Activated T-cell treated with anti-CD3 and anti-CD28 coated beads, Interleukin-2, amount 50 U/mL, for 72 hours (primary cell): ENCODE data around the gene FHOD3. TPM values are rescaled to one million over a fixed set of nuclear protein-coding genes. Genes with fewer than 3 reads are reported as not detected.

Experiments used
- ATAC-seq, 2 donors: fragments of 150-1000 bp; cut with Tn5 transposase; replicated peaks in 1 of 2; 2 replicates each; pipeline ENCODE4 v1.10.0; 2021; ENCODE audit warnings: moderate library complexity in 2 of 2, mild to moderate bottlenecking in 1 of 2
- DNase-seq, 2 donors: peaks; one replicate each; pipeline ENCODE4 v3.0.0; 2021 to 2022; ENCODE audit warnings: mixed read lengths in 1 of 2
- H3K27ac Mint-ChIP-seq: one replicate; pipeline ENCODE4 v1.8.0; 2022; ENCODE audit warnings: mild to moderate bottlenecking, moderate library complexity, mixed read lengths
- H3K27me3 Mint-ChIP-seq: one replicate; pipeline ENCODE4 v1.8.0; 2022; ENCODE audit warnings: low read depth, mixed read lengths
- H3K36me3 Mint-ChIP-seq, 2 donors: one replicate each; pipeline ENCODE4 v1.8.0; 2022; ENCODE audit warnings: mixed read lengths in 2 of 2, mild to moderate bottlenecking in 1 of 2; ENCODE audit not compliant: insufficient read depth in 2 of 2
- H3K4me1 Mint-ChIP-seq: one replicate; pipeline ENCODE4 v1.8.0; 2022; ENCODE audit warnings: low read depth, mixed read lengths
- H3K4me3 Mint-ChIP-seq, 2 donors: one replicate each; pipeline ENCODE4 v1.8.0; 2022; ENCODE audit warnings: mild to moderate bottlenecking in 2 of 2, mixed read lengths in 2 of 2, moderate library complexity in 2 of 2
- H3K9me3 Mint-ChIP-seq, 2 donors: one replicate each; pipeline ENCODE4 v1.8.0; 2022; ENCODE audit warnings: mixed read lengths in 2 of 2
- total RNA-seq, 2 donors: library from RNA; stranded (reverse); gene quantifications; one replicate each; pipeline ENCODE4 v1.2.3, GENCODE V29; 2022

Gene FHOD3
- total RNA-seq, 2 donors from 2014 or later: 0.28 TPM; not detected in 1

GRCh38 chr18:36300211-36300610, 2.7 kb downstream of the FHOD3 start:
- Mint-ChIP-seq H3K4me1 (no peaks in the 10 kb centered on the region), H3K27me3 (peaks cover 57% of the 10 kb centered on the region), H3K36me3 (no peaks in the 10 kb centered on the region), H3K27ac (no peak overlapping the region), H3K9me3 (no peaks in the 10 kb centered on the region), H3K4me3 (no peak overlapping the region)
- ATAC-seq (no peak), DNase-seq (no peak)

GRCh38 chr18:36301884-36302283, 4.4 kb downstream of the FHOD3 start:
- DNase-seq (no peak), ATAC-seq (no peak)
- Mint-ChIP-seq H3K27ac (no peak overlapping the region), H3K4me1 (no peaks in the 10 kb centered on the region), H3K4me3 (no peak overlapping the region), H3K27me3 (peaks cover 72% of the 10 kb centered on the region), H3K9me3 (no peaks in the 10 kb centered on the region), H3K36me3 (no peaks in the 10 kb centered on the region)

- Mint-ChIP-seq H3K36me3 (no peaks in the 10 kb centered on the region), H3K4me1 (no peaks in the 10 kb centered on the region), H3K9me3 (no peaks in the 10 kb centered on the region), H3K27me3 (peaks cover 78% of the 10 kb centered on the region), H3K4me3 (no peak overlapping the region), H3K27ac (no peak overlapping the region)
- ATAC-seq (no peak), DNase-seq (no peak)
Observed at GRCh38 chr18:36302676-36303075, 5.2 kb downstream of the FHOD3 start.

GRCh38 chr18:36303211-36303844, 5.8 kb downstream of the FHOD3 start:
- ATAC-seq (no peak), DNase-seq (no peak)
- Mint-ChIP-seq H3K4me3 (no peak overlapping the region), H3K27me3 (peaks cover 83% of the 10 kb centered on the region), H3K27ac (no peak overlapping the region), H3K4me1 (no peaks in the 10 kb centered on the region), H3K9me3 (no peaks in the 10 kb centered on the region), H3K36me3 (no peaks in the 10 kb centered on the region)

GRCh38 chr18:36304723-36305122, 7.2 kb downstream of the FHOD3 start:
- no peak for DNase-seq
- H3K27me3 Mint-ChIP-seq: peaks cover 83% of the 10 kb centered on the region
- no peak for ATAC-seq
- no peak overlapping the region for H3K27ac Mint-ChIP-seq
- H3K4me3 Mint-ChIP-seq: no peak overlapping the region
- no peaks in the 10 kb centered on the region for H3K36me3 Mint-ChIP-seq
- H3K4me1 Mint-ChIP-seq: no peaks in the 10 kb centered on the region
- no peaks in the 10 kb centered on the region for H3K9me3 Mint-ChIP-seq

- H3K9me3 Mint-ChIP-seq: no peaks in the 10 kb centered on the region
- no peaks in the 10 kb centered on the region for H3K36me3 Mint-ChIP-seq
- DNase-seq (no peak), ATAC-seq (peak in 1 of 2 donors; percentile 30)
- peaks cover 77% of the 10 kb centered on the region for H3K27me3 Mint-ChIP-seq
- H3K4me1 Mint-ChIP-seq: no peaks in the 10 kb centered on the region
- no peak overlapping the region for H3K27ac Mint-ChIP-seq
- H3K4me3 Mint-ChIP-seq: no peak overlapping the region
Observed at GRCh38 chr18:36305375-36305774, 7.9 kb downstream of the FHOD3 start.

GRCh38 chr18:36307513-36307912, 10.0 kb downstream of the FHOD3 start:
- H3K27ac Mint-ChIP-seq: no peak overlapping the region
- H3K9me3 Mint-ChIP-seq: no peaks in the 10 kb centered on the region
- H3K4me1 Mint-ChIP-seq: no peaks in the 10 kb centered on the region
- peaks cover 71% of the 10 kb centered on the region for H3K27me3 Mint-ChIP-seq
- H3K4me3 Mint-ChIP-seq: no peak overlapping the region
- DNase-seq: no peak
- no peaks in the 10 kb centered on the region for H3K36me3 Mint-ChIP-seq
- no peak for ATAC-seq

- peaks cover 58% of the 10 kb centered on the region for H3K27me3 Mint-ChIP-seq
Observed at GRCh38 chr18:36308711-36309435, 11.4 kb downstream of the FHOD3 start.

GRCh38 chr18:36309436-36310391, 12.2 kb downstream of the FHOD3 start:
- H3K27me3 Mint-ChIP-seq: peaks cover 53% of the 10 kb centered on the region
- no peaks in the 10 kb centered on the region for H3K9me3 Mint-ChIP-seq
- DNase-seq (no peak), ATAC-seq (no peak)
- no peaks in the 10 kb centered on the region for H3K36me3 Mint-ChIP-seq
- H3K4me1 Mint-ChIP-seq: no peaks in the 10 kb centered on the region
- no peak overlapping the region for H3K4me3 Mint-ChIP-seq
- no peak overlapping the region for H3K27ac Mint-ChIP-seq

More at GRCh38 chr18:36308711-36309435, 11.4 kb downstream of the FHOD3 start:
- DNase-seq (no peak), ATAC-seq (no peak)
- Mint-ChIP-seq H3K9me3 (no peaks in the 10 kb centered on the region), H3K4me3 (no peak overlapping the region), H3K4me1 (no peaks in the 10 kb centered on the region), H3K27ac (no peak overlapping the region), H3K36me3 (no peaks in the 10 kb centered on the region)

GRCh38 chr18:36311026-36311570, 13.6 kb downstream of the FHOD3 start:
- no peak for DNase-seq
- no peak overlapping the region for H3K4me3 Mint-ChIP-seq
- H3K9me3 Mint-ChIP-seq: no peaks in the 10 kb centered on the region
- H3K27ac Mint-ChIP-seq: no peak overlapping the region
- H3K27me3 Mint-ChIP-seq: peaks cover 39% of the 10 kb centered on the region
- H3K4me1 Mint-ChIP-seq: no peaks in the 10 kb centered on the region
- H3K36me3 Mint-ChIP-seq: no peaks in the 10 kb centered on the region
- ATAC-seq: no peak

GRCh38 chr18:36312806-36313395, 15.4 kb downstream of the FHOD3 start:
- no peak for DNase-seq
- Mint-ChIP-seq H3K4me3 (no peak overlapping the region), H3K27ac (no peak overlapping the region), H3K27me3 (peaks cover 27% of the 10 kb centered on the region), H3K4me1 (no peaks in the 10 kb centered on the region), H3K36me3 (no peaks in the 10 kb centered on the region), H3K9me3 (peaks cover under 1 to 2% of the 10 kb centered on the region in 2 donors)
- no peak for ATAC-seq

GRCh38 chr18:36314098-36314497, 16.6 kb downstream of the FHOD3 start:
- H3K27me3 Mint-ChIP-seq: peaks cover 27% of the 10 kb centered on the region
- H3K27ac Mint-ChIP-seq: no peak overlapping the region
- H3K4me3 Mint-ChIP-seq: no peak overlapping the region
- peaks cover 4 to 8% of the 10 kb centered on the region in 2 donors for H3K36me3 Mint-ChIP-seq
- no peak for ATAC-seq
- DNase-seq: no peak
- no peaks in the 10 kb centered on the region for H3K4me1 Mint-ChIP-seq
- H3K9me3 Mint-ChIP-seq: peaks cover 6 to 10% of the 10 kb centered on the region in 2 donors
